ENCODE results near the gene SELENOP. TPM values are rescaled to one million over a fixed set of nuclear protein-coding genes. Genes with fewer than 3 reads are reported as not detected.

The SELENOP gene
- 15.5 and 31.1 TPM in 2 replicates for total RNA-seq

GRCh38 chr5:42811591-42812446 is at the start of gene SELENOP:
TSS of gene SELENOP (minus strand) at chr5:42811892. CDS start at chr5:42808353, 3,539 bp downstream.
- peak; percentile 78 for DNase-seq (ENCODE audit: low read depth)
- no peak for TF ChIP-seq CTCF (IDR thresholded peaks at IDR 0.05; ENCODE audit: insufficient read depth, low read depth, low read length)
- H3K4me3 ChIP-seq (ENCODE audit: low read depth, low read length), result peak within 1 kb of the TSS; percentile 46

GRCh38 chr5:42858687-42859086 is 47.0 kb upstream of the SELENOP start:
- H3K4me3 ChIP-seq (ENCODE audit: low read depth, low read length), result no peak overlapping the region
- no peak for TF ChIP-seq CTCF (IDR thresholded peaks at IDR 0.05; ENCODE audit: insufficient read depth, low read depth, low read length)
- no peak for DNase-seq (ENCODE audit: low read depth)

GRCh38 chr5:42858031-42858643 is 46.4 kb upstream of the SELENOP start:
- no peak overlapping the region for H3K4me3 ChIP-seq (ENCODE audit: low read depth, low read length)
- no peak for TF ChIP-seq CTCF (IDR thresholded peaks at IDR 0.05; ENCODE audit: insufficient read depth, low read depth, low read length)
- no peak for DNase-seq (ENCODE audit: low read depth)

- no peak for DNase-seq (ENCODE audit: low read depth)
- TF ChIP-seq CTCF (IDR thresholded peaks at IDR 0.05; ENCODE audit: insufficient read depth, low read depth, low read length), result no peak
Measured at GRCh38 chr5:42855811-42856210, 44.1 kb upstream of the SELENOP start.

GRCh38 chr5:42855386-42855785 is 43.7 kb upstream of the SELENOP start:
- TF ChIP-seq CTCF (IDR thresholded peaks at IDR 0.05; ENCODE audit: insufficient read depth, low read depth, low read length), result no peak
- no peak for DNase-seq (ENCODE audit: low read depth)
- no peak overlapping the region for H3K4me3 ChIP-seq (ENCODE audit: low read depth, low read length)

More at GRCh38 chr5:42855811-42856210, 44.1 kb upstream of the SELENOP start:
- no peak overlapping the region for H3K4me3 ChIP-seq (ENCODE audit: low read depth, low read length)

GRCh38 chr5:42854795-42855194 is 43.1 kb upstream of the SELENOP start:
- no peak overlapping the region for H3K4me3 ChIP-seq (ENCODE audit: low read depth, low read length)

More at GRCh38 chr5:42854795-42855194, 43.1 kb upstream of the SELENOP start:
- no peak for DNase-seq (ENCODE audit: low read depth)
- TF ChIP-seq CTCF (IDR thresholded peaks at IDR 0.05; ENCODE audit: insufficient read depth, low read depth, low read length), result no peak
